Measurements from ENCODE around the gene NAA15.
A peak's percentile ranks its signal among the peaks of the same experiment; 100 is the strongest.
"Not testable (repeated sequence)": the region's sequence is repeated elsewhere in the genome, so short reads cannot be mapped to it uniquely, and the experiment has no call there.

Gene NAA15

GRCh38 chr4:139301113-139301820 lies at the start of gene NAA15:
Gene NAA15 (plus strand): TSS chr4:139301505. CDS start chr4:139301778, 273 bp downstream.
- peak; percentile 97 for DNase-seq (ENCODE audit: low read depth in 2 of 2, low spot score in 1 of 2)

DNA sequence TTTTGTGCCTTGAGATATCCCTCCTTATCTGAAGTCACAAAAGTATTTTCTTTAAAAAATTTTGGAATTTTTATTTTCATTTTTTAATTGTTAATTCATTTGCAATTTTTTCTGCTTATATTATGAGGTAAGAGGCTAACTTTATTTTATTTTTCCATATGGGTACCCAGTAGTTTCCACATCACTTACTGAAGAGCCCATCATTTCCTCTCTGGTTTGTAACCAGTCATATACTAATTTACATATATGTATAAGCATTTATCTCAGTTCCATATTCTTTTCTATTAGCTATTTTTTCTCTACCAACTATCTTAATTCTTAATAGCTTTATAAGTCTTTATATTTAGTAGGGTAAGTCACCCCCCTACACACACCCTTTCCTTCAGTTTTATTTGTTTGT lies 48.3 kb upstream of the NAA15 start:
- DNase-seq (ENCODE audit: low read depth in 2 of 2, low spot score in 1 of 2), result no peak

GRCh38 chr4:139253713-139254112 lies 47.6 kb upstream of the NAA15 start:
- DNase-seq (ENCODE audit: low read depth in 2 of 2, low spot score in 1 of 2), result no peak

DNA sequence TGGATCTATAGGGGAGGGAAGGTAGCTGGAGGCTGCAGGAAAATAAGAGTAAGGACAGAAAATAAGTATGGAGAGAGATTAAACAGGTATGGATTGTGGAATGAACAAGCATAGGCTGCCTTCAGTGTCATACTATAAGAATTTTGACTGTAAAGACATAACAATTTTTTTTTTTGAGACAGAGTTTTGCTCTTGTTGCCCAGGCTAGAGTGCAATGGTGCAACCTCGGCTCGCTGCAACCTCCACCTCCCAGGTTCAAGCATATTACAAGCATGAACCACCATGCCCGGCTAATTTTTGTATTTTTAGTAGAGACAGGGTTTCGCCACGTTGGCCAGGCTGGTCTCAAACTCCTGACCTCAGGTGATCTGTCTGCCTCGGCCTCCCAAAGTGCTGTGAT lies 45.7 kb upstream of the NAA15 start:
- DNase-seq (ENCODE audit: low read depth in 2 of 2, low spot score in 1 of 2), result not testable (repeated sequence)

DNA sequence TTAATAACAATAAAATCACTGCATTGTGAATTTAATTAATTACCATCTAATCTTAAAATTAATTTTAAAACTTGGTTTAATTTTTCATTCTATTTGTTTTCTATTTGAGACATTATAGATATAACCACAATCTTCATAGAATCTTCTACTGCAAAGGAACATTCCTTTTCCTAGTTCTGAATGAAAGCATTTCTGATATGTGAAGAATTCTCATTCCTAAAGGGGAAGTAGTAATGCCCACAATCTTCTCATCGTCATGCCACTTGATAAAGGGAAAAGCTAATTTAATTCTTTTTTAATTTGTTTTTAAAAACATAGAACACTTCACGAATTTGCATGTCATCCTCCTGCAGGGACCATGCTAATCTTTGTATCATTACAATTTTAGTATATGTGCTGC lies 45.0 kb upstream of the NAA15 start:
- no peak for DNase-seq (ENCODE audit: low read depth in 2 of 2, low spot score in 1 of 2)

- no peak for DNase-seq (ENCODE audit: low read depth in 2 of 2, low spot score in 1 of 2)
These were observed 35.7 kb upstream of the NAA15 start for GRCh38 chr4:139265654-139266053.

DNA sequence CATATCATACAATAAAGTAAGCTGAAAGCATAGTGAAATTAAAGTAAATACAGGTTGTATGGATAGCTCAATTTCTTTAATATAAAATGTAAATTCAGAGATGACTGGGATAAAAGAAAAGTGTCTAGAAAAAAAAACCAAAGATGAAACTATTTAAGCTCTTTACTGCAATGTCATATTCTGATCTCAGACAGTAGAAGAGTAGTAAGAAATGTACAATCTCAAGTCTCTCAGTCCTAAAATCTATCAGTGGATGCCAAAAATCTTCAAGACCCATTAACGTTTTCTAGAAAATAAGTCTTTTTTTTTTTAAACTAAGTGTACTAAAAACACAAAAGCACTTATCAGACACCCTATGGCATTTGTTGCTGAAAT lies 35.1 kb upstream of the NAA15 start:
- no peak for DNase-seq (ENCODE audit: low read depth in 2 of 2, low spot score in 1 of 2)

DNA sequence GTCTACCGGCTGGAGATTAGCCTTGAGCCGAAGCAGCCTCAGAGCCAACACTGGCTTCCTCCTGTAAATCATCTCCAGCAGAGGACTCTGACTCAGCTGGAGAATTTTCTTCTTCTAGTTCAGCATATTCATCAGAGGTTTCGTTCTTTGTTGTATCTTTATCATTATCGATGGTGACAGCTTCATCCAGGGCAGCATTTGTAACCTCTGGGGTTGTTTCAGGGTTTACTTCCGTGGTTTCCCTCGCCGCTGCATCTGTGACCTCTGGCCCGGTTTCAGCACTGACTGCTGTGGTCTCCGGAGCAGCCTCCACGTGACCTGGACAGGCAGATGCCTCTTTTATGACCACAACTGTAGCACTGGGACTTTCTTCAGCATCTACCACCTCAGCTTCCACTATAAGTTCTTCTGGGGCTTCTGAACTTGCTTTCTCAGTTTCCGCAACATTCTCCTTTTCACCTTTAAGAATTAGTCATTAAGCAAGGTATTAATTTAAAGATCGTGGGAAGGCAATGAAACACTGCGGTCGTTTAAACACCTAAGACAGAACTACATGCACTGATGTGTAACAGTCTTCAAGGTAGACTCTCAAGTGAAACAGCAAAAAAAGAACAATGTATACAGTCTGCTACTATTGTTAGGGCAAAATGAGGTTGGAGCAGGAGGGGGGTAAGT lies 34.6 kb upstream of the NAA15 start:
- peak; percentile 17 to 44 for DNase-seq (ENCODE audit: low read depth in 2 of 2, low spot score in 1 of 2)

GRCh38 chr4:139267301-139267700 lies 34.0 kb upstream of the NAA15 start:
- DNase-seq (ENCODE audit: low read depth in 2 of 2, low spot score in 1 of 2), result no peak

DNA sequence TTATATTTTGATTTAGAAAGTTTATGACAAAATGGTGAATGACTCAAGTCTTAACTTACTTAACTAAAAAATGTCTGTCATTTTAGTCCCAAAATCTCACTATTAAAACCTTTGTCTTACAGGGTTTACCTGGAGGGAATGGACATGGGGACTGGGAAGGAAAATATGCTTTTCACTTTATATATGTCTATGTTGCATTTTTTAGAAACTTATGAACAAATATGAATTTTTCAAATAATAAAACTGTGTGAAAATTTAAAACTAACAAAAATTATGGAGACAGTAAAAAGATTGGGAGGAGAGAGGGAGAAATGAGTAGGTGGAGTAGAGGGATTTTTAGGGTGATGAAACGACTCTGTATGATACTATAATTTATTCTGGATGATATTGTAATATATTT lies 27.5 kb upstream of the NAA15 start:
- no peak for DNase-seq (ENCODE audit: low read depth in 2 of 2, low spot score in 1 of 2)

DNA sequence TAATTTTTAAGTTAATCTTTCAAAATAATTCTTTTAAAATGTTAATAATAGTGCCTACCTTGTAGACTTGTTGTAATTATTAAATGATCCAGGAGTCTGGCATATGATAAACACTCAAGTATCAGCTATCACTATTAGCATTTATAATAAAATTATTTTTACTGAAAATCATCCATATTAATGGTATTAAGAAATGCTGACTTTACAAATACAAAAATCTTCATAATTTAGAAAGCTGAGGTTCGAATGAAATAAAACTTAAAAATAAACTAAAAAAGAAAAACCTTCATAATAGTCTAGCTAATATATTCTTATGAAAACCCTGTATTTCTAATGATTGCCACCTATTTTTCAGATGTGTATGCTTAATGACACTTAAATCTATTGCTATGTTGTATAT lies 26.5 kb upstream of the NAA15 start:
- no peak for DNase-seq (ENCODE audit: low read depth in 2 of 2, low spot score in 1 of 2)

GRCh38 chr4:139275281-139275735 lies 26.0 kb upstream of the NAA15 start:
- no peak for DNase-seq (ENCODE audit: low read depth in 2 of 2, low spot score in 1 of 2)

DNA sequence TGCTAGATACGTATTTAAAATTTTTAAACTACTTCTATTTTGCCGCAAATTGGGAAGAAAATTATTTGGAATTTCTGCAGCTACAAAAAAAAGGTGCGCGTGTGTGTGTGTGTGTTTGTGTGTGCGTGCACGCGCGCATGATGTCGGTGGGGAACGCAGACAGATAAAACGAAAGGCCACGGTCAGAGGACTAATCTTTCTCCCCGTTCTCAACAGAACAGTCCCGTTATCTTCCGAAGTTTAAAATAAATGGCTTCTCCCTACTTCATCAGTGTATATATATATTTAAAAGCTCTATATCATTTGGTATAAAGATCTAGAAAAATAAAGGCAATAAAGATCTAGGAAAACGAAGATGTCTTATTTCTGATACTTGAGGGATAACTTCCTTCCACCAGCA lies 22.8 kb upstream of the NAA15 start:
- DNase-seq (ENCODE audit: low read depth in 2 of 2, low spot score in 1 of 2), result no peak

DNA sequence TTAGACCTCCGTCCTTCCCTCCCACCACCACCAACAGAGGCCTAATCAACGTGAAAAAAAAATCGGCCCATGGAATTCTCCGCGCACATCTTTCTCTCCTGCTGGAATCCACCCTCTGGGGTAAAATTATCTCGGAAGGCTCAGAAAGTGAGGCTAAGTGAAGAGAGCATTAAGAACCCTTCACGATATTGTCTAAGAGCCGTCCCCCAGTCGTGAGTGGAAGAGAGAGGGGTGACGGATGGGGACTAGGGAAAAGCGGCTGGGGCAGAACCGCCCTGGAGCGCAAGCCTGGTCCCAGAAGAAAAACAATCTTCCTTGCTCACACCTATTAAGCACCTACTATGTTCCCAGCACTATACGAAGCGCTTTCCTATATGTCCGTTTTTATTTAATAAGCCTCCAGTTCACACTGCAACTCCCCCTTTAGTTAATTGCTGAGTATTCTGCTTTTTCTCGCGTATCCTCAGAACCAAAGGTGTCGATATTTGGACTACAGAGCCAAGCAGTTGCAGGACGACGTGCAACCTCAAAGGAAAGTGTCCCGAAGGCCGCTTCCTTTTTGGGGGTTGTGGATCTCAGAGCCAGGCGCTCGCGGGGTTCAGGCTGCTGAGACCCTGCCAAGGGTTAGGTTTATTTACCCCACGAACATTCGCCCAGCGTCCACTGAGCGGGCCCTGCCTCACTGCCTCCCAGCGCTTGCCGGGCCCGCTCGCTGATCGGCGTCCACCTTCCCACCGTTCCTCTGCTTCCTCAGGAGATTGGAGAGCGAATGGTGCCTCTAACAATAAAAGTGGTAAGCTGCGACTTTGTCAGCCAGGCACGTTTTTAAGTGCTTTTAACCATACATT lies 22.2 kb upstream of the NAA15 start:
- DNase-seq (ENCODE audit: low read depth in 2 of 2, low spot score in 1 of 2), result no peak

DNA sequence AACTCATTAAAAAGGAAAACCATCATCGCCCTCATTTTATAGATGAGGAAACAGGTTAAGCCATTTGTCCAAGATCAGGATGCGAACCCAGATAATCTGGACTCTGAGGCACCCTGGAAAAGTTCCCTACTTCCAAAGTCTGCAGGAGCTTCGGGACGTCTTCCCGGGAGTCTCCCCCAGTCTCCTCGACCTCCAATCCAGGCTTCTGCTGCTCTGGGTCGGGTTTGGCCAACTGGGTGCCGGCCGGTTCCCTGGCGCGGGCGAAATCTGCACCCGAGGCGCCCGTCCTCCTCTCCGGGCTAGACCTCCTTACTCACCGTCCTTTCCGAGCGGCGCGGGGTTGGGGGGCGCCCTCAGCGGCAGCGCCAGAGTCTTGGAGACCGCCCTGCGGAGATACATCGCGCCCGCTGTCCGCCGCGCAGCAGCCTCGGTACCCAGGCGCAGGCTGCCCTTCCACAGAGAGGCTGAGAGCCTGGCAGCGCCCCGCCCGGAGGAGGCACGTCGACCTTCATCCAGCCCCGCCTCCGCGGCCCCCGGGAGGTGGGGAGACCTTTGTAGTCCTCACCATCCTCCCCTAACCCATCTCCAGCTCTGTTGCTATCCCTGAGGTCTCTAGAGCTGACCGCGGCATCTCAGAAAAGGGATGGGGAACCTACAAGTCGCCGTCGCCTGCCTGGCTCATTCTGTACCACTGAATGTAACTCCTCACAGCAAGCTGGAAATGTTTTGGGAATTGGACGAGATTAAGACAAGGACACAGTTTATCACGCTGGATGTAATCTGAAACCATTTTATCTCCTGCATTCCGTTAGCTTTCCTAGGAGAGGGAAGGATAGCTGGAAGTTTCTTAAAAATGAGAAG lies 21.3 kb upstream of the NAA15 start, which contains the start of gene MGARP:
MGARP (minus strand) TSS at position 466 of the 861 bp plus-strand sequence; CDS start at position 399, 67 bp downstream.
- no peak for DNase-seq (ENCODE audit: low read depth in 2 of 2, low spot score in 1 of 2)

DNA sequence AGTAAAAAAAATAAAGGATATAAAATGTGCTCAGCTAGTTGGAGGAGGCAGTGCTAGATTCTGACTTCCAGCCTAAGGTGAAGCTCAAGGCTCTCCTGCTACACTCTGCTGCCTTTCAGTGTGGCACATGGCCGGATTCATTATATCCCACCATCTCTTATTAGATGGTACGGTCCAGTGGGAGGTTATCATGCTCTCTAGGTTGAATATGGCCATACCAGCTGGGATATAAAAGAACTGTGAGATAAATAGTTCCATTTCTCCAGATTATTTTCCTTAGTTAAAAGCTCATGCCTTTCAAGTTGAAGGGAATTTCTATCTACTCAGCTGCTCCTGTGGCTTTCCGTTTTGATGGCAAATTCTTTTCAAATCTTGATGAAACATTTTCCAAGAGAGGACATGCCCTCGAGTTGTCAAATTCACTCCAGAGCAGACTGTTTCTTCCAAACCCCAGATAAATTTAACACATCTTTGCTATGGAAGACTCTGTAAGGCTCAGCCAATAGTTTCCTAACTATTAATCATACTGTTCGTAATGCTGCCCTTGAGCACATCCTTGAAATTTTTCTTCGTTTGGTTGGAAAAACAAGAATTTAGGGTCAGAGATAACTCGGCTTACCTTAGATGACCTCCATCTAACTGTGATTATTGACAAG lies 19.1 kb upstream of the NAA15 start:
- DNase-seq (ENCODE audit: low read depth in 2 of 2, low spot score in 1 of 2), result no peak

- DNase-seq (ENCODE audit: low read depth in 2 of 2, low spot score in 1 of 2), result no peak
These were observed 18.6 kb upstream of the NAA15 start for GRCh38 chr4:139282721-139283075.

DNA sequence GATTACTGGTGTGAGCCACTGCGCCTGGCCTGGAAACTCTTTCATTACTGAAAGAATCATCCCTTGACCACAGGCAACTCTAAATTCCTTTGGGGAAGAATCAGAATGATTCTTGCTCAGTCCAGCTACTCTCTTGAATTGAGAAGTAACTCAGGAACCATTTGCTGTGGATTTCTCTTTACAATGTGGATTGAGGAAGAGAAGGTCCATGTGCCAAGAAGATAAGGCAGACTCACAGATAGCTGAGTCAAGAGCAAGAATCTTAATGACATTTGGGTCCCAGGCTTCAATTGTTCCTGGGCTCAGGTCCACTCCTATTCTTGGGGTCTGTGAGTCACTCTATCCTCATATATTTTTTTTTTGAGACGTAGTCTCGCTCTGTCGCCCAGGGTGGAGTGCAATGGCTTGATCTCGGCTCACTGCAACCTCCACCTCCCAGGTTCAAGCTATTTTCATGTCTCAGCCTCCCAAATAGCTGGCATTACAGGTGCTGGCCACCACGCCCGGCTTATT lies 15.1 kb upstream of the NAA15 start:
- no peak for DNase-seq (ENCODE audit: low read depth in 2 of 2, low spot score in 1 of 2)

- peak; percentile 93 to 99 for DNase-seq (ENCODE audit: low read depth in 2 of 2, low spot score in 1 of 2)
These were observed 5.9 kb upstream of the NAA15 start for GRCh38 chr4:139295206-139295941.

- no peak for DNase-seq (ENCODE audit: low read depth in 2 of 2, low spot score in 1 of 2)
These were observed 5.4 kb upstream of the NAA15 start for GRCh38 chr4:139295942-139296299.
